ENCODE data around the gene SBNO1.
A peak's percentile ranks its signal among the peaks of the same experiment; 100 is the strongest.
"Not testable (repeated sequence)": the region's sequence is repeated elsewhere in the genome, so short reads cannot be mapped to it uniquely, and the experiment has no call there.

SBNO1 gene

DNA sequence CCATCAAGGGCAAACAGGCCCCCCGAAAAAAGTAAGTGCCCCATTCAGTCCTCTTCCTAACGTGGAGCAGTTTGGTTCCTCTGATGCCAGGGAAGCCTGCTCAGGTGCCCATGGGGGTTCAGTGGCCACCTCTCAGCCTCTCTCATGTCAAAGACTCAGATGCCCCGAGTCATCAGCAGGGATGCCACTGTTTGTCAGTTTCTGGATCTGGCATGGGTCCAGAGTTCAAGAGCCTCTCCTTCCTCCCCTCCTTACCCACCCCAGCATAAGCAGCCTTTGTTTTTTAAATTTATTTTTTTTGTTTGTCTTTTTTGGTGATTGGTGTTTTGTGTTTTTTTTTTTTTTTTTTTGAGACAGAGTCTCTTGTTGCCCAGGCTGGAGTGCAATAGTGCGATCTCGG is 30.6 kb upstream of the SBNO1 start:
- no peaks in the 10 kb centered on the region for H3K9me3 Mint-ChIP-seq
- H3K27ac Mint-ChIP-seq: no peak overlapping the region
- CTCF ChIA-PET: interaction anchor here (0.7 kb wide), 1 partner anchor 21 kb away, joined by 4 read pairs; no protein-coding TSS in a partner anchor
- no peak overlapping the region for H3K4me3 Mint-ChIP-seq
- no peak for DNase-seq
- peaks cover 20% of the 10 kb centered on the region for H3K4me1 Mint-ChIP-seq
- peaks cover 53% of the 10 kb centered on the region for H3K36me3 Mint-ChIP-seq
- H3K27me3 Mint-ChIP-seq: no peaks in the 10 kb centered on the region

DNA sequence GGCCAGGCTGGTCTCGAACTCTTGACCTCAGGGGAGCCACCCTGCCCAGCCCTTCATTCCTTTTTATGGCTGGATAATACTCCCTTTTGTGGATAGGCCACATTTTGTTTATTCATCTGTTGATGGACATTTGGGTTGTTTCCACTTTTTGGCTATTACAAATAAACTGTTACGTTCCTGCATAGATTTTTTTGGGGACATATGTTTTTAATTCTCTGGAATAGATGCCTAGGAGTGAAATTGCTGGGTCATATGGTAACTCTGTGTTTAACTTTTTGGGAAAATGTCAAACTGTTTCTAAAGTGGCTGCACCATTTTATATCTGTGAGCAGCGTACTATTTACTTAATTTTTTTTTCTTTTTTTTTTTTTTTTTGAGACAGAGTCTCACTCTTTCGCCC is 29.1 kb upstream of the SBNO1 start:
- Mint-ChIP-seq H3K9me3 (no peaks in the 10 kb centered on the region), H3K27me3 (no peaks in the 10 kb centered on the region), H3K4me1 (peaks cover 24% of the 10 kb centered on the region), H3K27ac (no peak overlapping the region), H3K36me3 (peaks cover 54% of the 10 kb centered on the region), H3K4me3 (no peak overlapping the region)
- CTCF ChIA-PET: no interaction called here
- DNase-seq: no peak

DNA sequence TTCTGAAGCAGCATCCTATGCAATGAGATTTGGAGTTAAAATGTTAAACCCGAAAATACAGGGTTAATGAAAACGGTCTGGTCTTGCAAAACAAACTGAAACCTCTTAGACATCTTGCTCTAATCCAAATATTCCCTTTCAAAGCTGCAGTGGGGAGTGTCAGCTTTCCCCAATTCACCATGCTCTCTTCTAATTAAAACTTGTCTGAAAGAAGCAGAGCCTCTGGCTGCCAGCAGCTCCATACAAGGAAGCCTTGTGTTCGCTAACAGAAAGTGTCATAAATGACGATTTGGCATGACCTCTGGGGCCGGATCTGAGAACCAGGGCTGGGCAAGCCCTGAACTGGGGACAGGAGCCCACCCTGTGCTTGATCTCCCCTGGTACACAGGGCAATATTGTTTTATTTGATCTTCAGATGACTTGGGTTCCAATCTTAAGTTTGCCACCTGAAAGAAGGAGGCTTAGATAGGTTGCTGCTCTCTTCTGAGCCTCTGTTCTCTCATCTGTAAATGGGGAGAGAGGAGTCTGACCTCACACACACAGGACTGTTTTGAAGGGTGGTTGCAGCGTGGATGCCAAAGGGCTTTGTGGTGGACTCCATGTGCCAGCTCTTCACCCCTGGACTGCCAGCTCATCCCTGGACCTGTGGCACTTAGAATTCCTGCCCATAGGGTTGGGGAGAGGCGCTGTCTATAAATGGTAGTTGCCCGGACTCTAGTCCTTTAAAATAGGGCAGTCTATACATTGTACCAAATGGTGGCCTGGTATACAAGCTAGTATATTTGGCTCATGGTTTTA is 27.1 kb upstream of the SBNO1 start:
- DNase-seq: no peak
- H3K36me3 Mint-ChIP-seq: peaks cover 47% of the 10 kb centered on the region

DNA sequence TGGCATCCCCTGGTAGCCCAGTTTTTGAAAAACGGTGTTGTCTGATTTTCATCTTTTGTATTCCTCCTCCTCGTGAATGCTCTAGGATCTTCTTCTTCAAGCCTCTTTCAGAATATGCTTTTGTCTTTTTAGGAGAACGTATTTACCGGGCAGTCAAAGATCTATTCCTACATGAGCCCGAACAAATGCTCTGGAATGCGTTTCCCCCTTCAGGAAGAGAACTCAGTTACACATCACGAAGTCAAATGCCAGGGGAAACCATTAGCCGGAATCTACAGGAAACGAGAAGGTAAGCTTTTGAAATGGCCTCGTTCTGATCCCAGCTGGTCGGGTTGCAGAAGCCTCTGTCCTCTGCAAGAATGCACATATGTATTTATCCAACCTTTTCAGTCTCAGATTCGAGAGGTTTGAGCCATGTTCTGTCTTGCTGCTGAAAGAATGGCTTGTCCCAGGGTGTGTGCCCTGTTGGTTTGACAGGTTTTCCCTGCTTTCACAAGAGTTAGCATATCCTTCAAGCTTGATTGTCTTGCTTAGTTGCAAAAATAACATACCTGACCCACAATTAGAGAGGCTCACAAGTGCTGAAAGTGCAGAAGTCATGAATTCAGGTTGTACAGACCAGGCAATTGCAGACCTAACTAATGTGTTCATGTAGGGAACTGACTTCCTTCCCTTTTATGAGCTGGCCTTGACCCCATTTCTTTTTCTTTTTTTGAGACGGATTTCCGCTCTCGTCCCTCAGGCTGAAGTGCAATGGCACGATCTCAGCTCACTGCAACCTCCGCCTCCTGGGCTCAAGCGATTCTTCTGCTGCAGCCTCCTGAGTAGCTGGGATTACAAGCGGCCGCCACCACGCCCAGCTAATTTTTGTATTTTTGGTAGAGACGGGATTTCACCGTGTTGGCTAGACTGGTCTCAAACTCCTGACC is 26.1 kb upstream of the SBNO1 start:
- Mint-ChIP-seq H3K9me3 (no peaks in the 10 kb centered on the region), H3K36me3 (peaks cover 38% of the 10 kb centered on the region), H3K4me1 (peaks cover 46% of the 10 kb centered on the region), H3K27ac (peak overlapping the region; percentile 83), H3K27me3 (no peaks in the 10 kb centered on the region), H3K4me3 (peak overlapping the region; percentile 84)
- no peak for DNase-seq
- CTCF ChIA-PET: no interaction called here

More for the DNA sequence above, 27.1 kb upstream of the SBNO1 start:
- Mint-ChIP-seq H3K4me1 (peaks cover 41% of the 10 kb centered on the region), H3K4me3 (peak overlapping the region; percentile 84), H3K9me3 (no peaks in the 10 kb centered on the region), H3K27ac (peak overlapping the region; percentile 49), H3K27me3 (no peaks in the 10 kb centered on the region)
- CTCF ChIA-PET: interaction anchor here (1.1 kb wide), 1 partner anchor 190 kb away, joined by 3 read pairs; no protein-coding TSS in a partner anchor

DNA sequence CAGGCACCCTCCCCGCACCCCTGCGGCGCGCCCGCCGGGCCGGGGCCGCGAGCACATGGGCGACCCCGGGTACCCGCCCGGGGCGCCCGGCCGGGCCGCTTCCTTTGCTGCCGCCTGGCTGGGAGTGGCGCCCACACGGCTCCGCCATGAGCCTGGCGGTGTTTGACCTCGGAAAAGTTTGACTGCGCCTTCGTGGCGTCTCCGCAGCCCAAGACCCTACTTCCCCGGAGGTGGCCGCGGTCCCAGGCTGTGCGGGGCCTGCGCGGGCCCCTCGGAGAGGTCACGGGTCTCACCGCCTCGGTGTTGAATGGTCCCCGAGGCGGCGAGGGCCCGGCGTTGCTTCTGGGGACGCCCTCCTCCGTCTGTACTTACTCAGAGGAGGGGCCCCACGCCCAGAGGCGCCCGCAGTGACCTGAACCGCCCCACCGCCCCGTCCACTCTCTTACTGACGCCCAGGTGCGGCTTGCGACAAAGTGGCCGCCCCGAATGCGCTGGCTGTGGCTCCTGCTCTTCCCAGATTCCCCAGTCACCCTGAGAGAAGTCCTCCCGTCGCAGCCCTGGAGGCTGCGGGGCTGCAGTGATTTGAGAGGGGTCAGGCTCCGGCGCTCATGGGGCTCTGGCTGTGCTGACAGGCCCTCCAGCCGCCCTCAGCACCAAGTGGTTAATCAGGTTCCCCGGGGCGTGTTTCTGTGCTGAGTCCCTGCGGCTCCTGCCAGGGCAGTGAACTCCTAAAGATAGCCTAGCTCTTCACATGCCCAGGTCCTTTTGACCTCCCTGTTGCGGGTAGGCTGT is 25.1 kb upstream of the SBNO1 start:
- CTCF ChIA-PET: no interaction called here
- Mint-ChIP-seq H3K4me1 (peaks cover 54% of the 10 kb centered on the region), H3K4me3 (peak overlapping the region; percentile 84), H3K27me3 (no peaks in the 10 kb centered on the region), H3K36me3 (peaks cover 29% of the 10 kb centered on the region), H3K27ac (peak overlapping the region; percentile 83), H3K9me3 (no peaks in the 10 kb centered on the region)
- peak; percentile 51 for DNase-seq

DNA sequence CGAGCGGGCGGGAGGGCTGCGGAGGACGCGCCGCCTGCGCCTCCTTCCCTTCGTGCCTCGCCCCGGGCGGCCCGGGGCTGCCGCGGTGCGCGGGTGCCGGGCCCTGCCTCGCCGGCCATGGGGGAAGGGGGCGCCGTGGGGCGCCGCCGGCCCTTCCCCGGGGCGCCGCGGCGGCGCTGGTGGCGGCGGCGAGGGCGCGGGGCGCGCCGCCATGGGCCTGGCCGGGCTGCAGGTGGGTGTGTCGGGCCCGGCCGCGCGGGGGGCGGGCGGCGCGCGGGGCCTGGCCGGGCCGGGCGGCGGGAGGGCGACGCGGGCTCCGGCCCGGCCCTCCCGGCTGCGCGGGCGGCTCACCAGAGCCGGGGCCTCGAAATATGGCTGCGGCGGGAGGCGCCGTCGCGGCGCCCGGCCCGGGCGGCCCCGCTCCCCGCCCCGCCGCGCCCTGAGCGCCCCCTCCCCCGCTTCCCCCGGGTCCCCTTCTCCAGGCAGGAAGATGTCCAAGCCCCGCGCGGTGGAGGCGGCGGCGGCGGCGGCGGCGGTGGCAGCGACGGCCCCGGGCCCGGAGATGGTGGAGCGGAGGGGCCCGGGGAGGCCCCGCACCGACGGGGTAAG is 24.4 kb upstream of the SBNO1 start:
- Mint-ChIP-seq H3K27ac (no peak overlapping the region), H3K4me3 (no peak overlapping the region), H3K9me3 (no peaks in the 10 kb centered on the region), H3K27me3 (no peaks in the 10 kb centered on the region), H3K36me3 (peaks cover 25% of the 10 kb centered on the region), H3K4me1 (peaks cover 54% of the 10 kb centered on the region)
- no peak for DNase-seq
- CTCF ChIA-PET: no interaction called here

DNA sequence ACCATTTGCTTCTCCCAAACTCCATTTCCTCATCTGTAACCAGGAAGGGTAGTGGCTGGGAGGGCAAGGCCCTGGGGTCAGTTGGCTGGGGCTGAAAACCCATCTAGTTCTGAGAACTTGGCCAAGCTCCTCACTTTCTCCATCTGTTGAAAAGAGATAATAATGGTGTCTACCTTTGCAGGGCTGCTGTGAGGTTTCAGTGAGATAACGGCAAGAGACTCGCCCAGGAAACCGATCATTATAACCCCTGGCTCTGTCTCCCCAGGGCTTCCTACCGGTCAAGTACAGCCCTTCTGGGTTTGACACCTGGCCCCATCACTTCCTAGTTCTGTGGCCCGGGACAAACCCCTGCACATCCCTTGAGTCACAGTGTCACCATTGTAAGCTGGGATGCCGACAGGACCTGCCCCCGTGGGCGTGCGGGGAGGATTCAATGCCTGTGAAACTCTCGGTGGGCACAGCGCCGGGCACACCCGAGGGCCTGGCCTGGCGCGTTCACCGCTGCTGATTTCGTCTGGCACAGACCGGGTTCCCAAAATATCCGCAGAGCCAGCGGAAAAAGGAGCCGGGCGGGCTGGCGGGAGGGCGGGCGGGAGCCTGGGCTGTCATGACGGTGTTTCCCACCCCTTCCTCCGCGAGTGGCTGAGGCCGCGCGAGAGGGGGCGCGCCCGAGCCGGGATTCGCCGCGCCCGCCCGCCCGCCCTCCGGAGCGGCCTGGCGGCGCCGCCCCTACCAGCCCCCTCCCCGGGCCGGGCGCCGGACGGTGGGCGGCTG is 23.7 kb upstream of the SBNO1 start:
- peak overlapping the region; percentile 84 for H3K4me3 Mint-ChIP-seq
- CTCF ChIA-PET: interaction anchor here (1.0 to 2.0 kb wide), 2 partner anchors 118 to 191 kb away, joined by 3 to 6 read pairs; no protein-coding TSS in a partner anchor
- H3K36me3 Mint-ChIP-seq: peaks cover 23% of the 10 kb centered on the region
- H3K4me1 Mint-ChIP-seq: peaks cover 57% of the 10 kb centered on the region
- H3K9me3 Mint-ChIP-seq: no peaks in the 10 kb centered on the region
- no peaks in the 10 kb centered on the region for H3K27me3 Mint-ChIP-seq
- H3K27ac Mint-ChIP-seq: peak overlapping the region; percentile 92
- peak; percentile 85 for DNase-seq

DNA sequence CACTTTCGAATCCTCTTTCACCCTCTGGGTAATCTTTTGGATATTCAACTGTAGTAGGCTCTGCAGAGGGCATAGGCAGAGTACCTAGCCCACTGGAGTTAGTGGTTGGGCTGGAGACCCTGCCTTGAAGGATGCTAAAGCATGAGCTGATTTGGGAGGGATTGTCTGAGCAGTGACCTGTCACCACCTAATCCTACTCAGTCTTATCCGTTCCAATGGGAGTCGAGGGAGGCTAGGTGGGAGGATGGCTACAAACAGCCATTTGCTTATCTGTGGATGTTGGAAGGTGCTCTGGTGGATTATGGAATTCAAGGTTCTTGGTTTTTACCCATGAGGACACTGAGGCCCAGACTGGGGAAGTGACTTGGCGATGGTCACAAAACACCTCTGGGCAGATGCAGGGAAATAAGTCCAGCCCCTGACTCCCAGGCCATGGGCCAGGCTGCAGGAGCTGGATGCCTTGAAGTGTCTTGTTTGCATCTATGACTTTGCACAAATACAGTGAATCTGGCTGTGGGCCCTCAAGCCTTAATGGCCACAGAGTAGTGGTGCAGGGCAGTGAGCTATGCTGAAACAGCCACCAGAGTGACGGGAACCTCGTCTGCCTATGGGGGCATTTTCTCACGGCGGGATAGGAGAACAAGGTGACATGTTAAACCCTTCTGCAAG is 23.0 kb upstream of the SBNO1 start:
- peaks cover 19% of the 10 kb centered on the region for H3K36me3 Mint-ChIP-seq
- peak overlapping the region; percentile 92 for H3K27ac Mint-ChIP-seq
- H3K27me3 Mint-ChIP-seq: no peaks in the 10 kb centered on the region
- no peaks in the 10 kb centered on the region for H3K9me3 Mint-ChIP-seq
- CTCF ChIA-PET: interaction anchor here (1.0 to 2.0 kb wide), 2 partner anchors 118 to 192 kb away, joined by 3 to 6 read pairs; no protein-coding TSS in a partner anchor
- peaks cover 54% of the 10 kb centered on the region for H3K4me1 Mint-ChIP-seq
- DNase-seq: peak; percentile 24
- peak overlapping the region; percentile 84 for H3K4me3 Mint-ChIP-seq

DNA sequence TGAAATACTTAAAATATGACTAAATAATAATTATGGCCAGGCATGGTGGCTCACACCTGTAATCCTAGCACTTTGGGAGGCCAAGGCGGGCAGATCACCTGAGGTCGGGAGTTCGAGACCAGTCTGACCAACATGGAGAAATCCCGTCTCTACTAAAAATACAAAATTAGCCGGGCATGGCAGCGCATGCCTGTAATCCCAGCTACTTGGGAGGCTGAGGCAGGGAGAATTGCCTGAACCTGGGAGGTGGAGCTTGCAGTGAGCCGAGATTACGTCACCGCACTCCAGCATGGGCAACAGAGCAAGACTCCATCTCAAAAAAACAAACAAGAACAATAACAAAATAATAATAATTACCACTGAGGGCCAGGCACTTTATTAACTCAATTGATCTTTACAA is 20.9 kb upstream of the SBNO1 start:
- not testable (repeated sequence) for H3K36me3 Mint-ChIP-seq, H3K4me3 Mint-ChIP-seq, DNase-seq, H3K9me3 Mint-ChIP-seq, H3K27me3 Mint-ChIP-seq, H3K27ac Mint-ChIP-seq
- CTCF ChIA-PET: interaction anchor here (0.9 kb wide), 1 partner anchor 20 kb away, joined by 3 read pairs; no protein-coding TSS in a partner anchor
- H3K4me1 Mint-ChIP-seq: peaks cover 49% of the 10 kb centered on the region

DNA sequence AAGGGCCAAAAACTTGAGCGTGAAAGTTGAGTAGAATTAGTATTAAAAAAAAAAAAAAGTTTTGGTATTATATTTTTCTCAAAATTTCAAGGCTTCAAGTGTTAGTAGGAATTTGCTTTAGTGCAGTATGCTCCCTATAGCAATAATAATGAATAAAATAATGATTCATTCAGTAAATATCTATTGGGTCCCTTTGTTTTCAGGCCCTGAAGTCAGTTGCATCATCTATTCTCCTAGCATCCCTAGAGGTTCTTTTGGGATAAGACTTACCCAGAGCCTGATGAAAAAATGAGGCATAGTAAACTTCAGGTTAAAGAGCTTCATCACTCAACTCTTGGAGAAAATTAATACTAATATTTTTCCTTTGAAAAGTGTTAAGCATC is 20.3 kb upstream of the SBNO1 start:
- Mint-ChIP-seq H3K4me1 (peaks cover 44% of the 10 kb centered on the region), H3K4me3 (peak overlapping the region; percentile 97), H3K36me3 (peaks cover 2% of the 10 kb centered on the region), H3K27me3 (no peaks in the 10 kb centered on the region), H3K9me3 (no peaks in the 10 kb centered on the region), H3K27ac (peak overlapping the region; percentile 86)
- no peak for DNase-seq
- CTCF ChIA-PET: interaction anchor here (0.6 to 2.3 kb wide), 3 partner anchors 20 to 196 kb away, joined by 3 to 14 read pairs (median 8); no protein-coding TSS in a partner anchor

DNA sequence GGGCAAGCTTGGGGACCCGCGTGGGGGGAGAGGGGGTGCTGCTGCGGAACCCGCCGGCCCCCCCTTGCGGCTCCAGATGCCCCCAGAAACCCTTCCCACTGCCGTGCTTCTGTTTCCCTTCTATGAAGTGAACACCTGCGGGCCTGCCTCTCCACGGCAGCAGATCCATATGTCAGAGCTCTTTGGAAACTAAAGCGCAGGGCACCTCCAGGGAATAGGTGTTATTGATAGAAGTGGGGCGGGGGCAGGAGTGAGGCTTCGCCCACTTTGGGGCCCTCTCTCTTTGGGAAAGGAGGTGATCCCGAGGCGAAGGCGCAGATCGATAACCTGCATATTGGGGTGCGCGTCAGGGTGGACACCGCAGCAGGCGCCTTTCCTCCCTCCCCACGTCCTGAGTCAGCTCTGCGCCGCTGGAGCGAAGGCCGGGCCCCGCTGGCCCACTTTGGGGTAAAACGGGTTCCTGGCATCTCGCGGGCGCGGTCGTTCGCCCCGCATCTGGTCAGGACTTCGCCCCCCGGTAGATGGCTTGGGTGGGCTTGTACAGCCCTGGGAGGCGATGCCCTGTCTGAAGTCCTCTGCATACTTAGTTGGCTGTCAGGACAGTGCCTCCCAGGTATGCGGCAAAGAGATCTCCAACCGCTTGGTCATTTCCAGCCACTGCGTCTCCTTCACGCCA is 19.8 kb upstream of the SBNO1 start:
- Mint-ChIP-seq H3K9me3 (no peaks in the 10 kb centered on the region), H3K4me3 (peak overlapping the region; percentile 97), H3K27ac (peak overlapping the region; percentile 86), H3K4me1 (peaks cover 42% of the 10 kb centered on the region), H3K27me3 (no peaks in the 10 kb centered on the region), H3K36me3 (no peaks in the 10 kb centered on the region)
- peak; percentile 54 for DNase-seq
- CTCF ChIA-PET: interaction anchor here (0.6 to 2.3 kb wide), 7 partner anchors 18 to 285 kb away, joined by 3 to 14 read pairs (median 4); no protein-coding TSS in a partner anchor

DNA sequence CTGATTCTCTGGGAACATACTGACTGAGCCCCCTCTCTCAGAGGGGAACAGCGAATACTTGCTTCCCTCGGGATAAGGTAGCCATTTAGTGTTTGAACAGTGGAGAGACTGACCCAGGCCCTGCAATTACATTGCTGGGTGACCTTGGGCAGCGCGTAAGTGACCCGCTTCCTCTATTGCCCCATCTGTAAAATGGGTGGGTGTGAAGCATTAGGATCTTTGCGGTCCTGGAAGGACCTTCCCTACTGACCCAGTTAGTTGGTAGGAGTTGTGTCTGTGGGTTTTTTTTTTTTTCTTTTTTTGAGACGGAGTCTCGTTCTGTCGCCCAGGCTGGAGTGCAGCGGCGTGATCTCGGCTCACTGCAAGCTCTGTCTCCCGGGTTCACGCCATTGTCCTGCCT is 18.0 kb upstream of the SBNO1 start:
- H3K27ac Mint-ChIP-seq: no peak overlapping the region
- CTCF ChIA-PET: interaction anchor here (2.3 kb wide), 1 partner anchor 17 kb away, joined by 14 read pairs; no protein-coding TSS in a partner anchor
- DNase-seq: no peak

More for the DNA sequence above, 18.0 kb upstream of the SBNO1 start:
- Mint-ChIP-seq H3K9me3 (no peaks in the 10 kb centered on the region), H3K27me3 (no peaks in the 10 kb centered on the region), H3K4me3 (peak overlapping the region; percentile 53), H3K4me1 (peaks cover 34% of the 10 kb centered on the region), H3K36me3 (no peaks in the 10 kb centered on the region)
